ENCODE data around the gene RAPH1. TPM values are rescaled to one million over a fixed set of nuclear protein-coding genes. Genes with fewer than 3 reads are reported as not detected.

RAPH1 gene
- total RNA-seq, 1 experiment from 2014 or later = 114 TPM

GRCh38 chr2:203566161-203566560, 31.1 kb upstream of the RAPH1 start:
- DNase-seq = no peak
- intact Hi-C loops (cut with micrococcal nuclease; ENCODE audit: unreplicated experiment) = no loop called here
- ChIA-PET POLR2A (no interaction called here), CTCF (no interaction called here)
- Mint-ChIP-seq H3K9me3 (ENCODE audit: unreplicated experiment) (no peaks in the 10 kb centered on the region), H3K27me3 (ENCODE audit: insufficient read depth, unreplicated experiment) (no peaks in the 10 kb centered on the region), H3K36me3 (ENCODE audit: insufficient read depth, unreplicated experiment) (no peaks in the 10 kb centered on the region), H3K27ac (ENCODE audit: unreplicated experiment) (no peak overlapping the region), H3K4me3 (ENCODE audit: unreplicated experiment) (no peak overlapping the region), H3K4me1 (ENCODE audit: low read depth, unreplicated experiment) (no peaks in the 10 kb centered on the region)
- no TSS peak for BruUV-seq (replicated peaks)
- H3K36me3 ChIP-seq (ENCODE audit: control insufficient read depth, insufficient read depth, low read length) = no peaks in the 10 kb centered on the region
- no peaks in the 10 kb centered on the region for H3K9me3 ChIP-seq
- TF ChIP-seq, protein P1, sequence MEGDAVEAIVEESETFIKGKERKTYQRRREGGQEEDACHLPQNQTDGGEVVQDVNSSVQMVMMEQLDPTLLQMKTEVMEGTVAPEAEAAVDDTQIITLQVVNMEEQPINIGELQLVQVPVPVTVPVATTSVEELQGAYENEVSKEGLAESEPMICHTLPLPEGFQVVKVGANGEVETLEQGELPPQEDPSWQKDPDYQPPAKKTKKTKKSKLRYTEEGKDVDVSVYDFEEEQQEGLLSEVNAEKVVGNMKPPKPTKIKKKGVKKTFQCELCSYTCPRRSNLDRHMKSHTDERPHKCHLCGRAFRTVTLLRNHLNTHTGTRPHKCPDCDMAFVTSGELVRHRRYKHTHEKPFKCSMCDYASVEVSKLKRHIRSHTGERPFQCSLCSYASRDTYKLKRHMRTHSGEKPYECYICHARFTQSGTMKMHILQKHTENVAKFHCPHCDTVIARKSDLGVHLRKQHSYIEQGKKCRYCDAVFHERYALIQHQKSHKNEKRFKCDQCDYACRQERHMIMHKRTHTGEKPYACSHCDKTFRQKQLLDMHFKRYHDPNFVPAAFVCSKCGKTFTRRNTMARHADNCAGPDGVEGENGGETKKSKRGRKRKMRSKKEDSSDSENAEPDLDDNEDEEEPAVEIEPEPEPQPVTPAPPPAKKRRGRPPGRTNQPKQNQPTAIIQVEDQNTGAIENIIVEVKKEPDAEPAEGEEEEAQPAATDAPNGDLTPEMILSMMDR (IDR thresholded peaks at IDR 0.05; ENCODE audit: insufficient read depth in 1 of 2, low read depth in 1 of 2, low read length in 1 of 2, severe bottlenecking in 1 of 2, unreplicated experiment in 1 of 2) = no peak
- no peaks in the 10 kb centered on the region for H3K4me1 ChIP-seq
- H3K4me3 ChIP-seq (ENCODE audit: low read depth, low read length) = no peak overlapping the region
- no peaks in the 10 kb centered on the region for H3K27me3 ChIP-seq (replicated peaks; ENCODE audit: control insufficient read depth, insufficient read depth, low read length)

- CTCF ChIA-PET = no interaction called here
- intact Hi-C loops (cut with micrococcal nuclease; ENCODE audit: unreplicated experiment) = no loop called here
- DNase-seq = no peak
- H3K4me3 Mint-ChIP-seq (ENCODE audit: unreplicated experiment) = no peak overlapping the region
- no peaks in the 10 kb centered on the region for H3K27me3 Mint-ChIP-seq (ENCODE audit: insufficient read depth, unreplicated experiment)
- H3K36me3 Mint-ChIP-seq (ENCODE audit: insufficient read depth, unreplicated experiment) = no peaks in the 10 kb centered on the region
- POLR2A ChIA-PET = no interaction called here
- no peaks in the 10 kb centered on the region for H3K4me1 Mint-ChIP-seq (ENCODE audit: low read depth, unreplicated experiment)
- Histone ChIP-seq H3K4me1 (no peaks in the 10 kb centered on the region), H3K9me3 (no peaks in the 10 kb centered on the region), H3K36me3 (ENCODE audit: control insufficient read depth, insufficient read depth, low read length) (no peaks in the 10 kb centered on the region), H3K27me3 (replicated peaks; ENCODE audit: control insufficient read depth, insufficient read depth, low read length) (no peaks in the 10 kb centered on the region), H3K4me3 (ENCODE audit: low read depth, low read length) (no peak overlapping the region)
- TF ChIP-seq, protein P1 (IDR thresholded peaks at IDR 0.05; ENCODE audit: insufficient read depth in 1 of 2, low read depth in 1 of 2, low read length in 1 of 2, severe bottlenecking in 1 of 2, unreplicated experiment in 1 of 2) = no peak
- BruUV-seq (replicated peaks) = no TSS peak
- no peak overlapping the region for H3K27ac Mint-ChIP-seq (ENCODE audit: unreplicated experiment)
- no peaks in the 10 kb centered on the region for H3K9me3 Mint-ChIP-seq (ENCODE audit: unreplicated experiment)
These were observed 30.0 kb upstream of the RAPH1 start for GRCh38 chr2:203565076-203565475.

DNA sequence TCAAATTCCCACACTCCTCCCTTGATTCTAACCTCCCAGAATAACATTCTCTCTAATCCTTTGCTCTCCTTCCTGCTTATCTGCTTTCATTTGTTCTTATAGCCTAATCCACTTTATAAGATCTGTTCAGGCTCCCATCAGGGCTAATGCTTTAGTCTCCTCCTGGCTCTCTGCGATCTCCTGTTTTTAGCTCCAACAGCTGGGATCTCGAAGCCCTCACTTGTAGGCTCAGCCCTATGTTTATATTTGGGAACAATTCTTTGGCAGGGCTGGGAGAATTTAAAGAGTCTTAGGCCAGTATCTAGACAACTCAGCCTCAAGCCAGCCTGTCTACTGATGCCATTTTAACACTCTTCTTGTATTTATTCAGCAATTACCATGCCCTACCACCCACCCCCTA, 27.2 kb upstream of the RAPH1 start:
- Mint-ChIP-seq H3K27me3 (ENCODE audit: insufficient read depth, unreplicated experiment) (no peaks in the 10 kb centered on the region), H3K4me1 (ENCODE audit: low read depth, unreplicated experiment) (no peaks in the 10 kb centered on the region), H3K36me3 (ENCODE audit: insufficient read depth, unreplicated experiment) (no peaks in the 10 kb centered on the region), H3K27ac (ENCODE audit: unreplicated experiment) (no peak overlapping the region), H3K4me3 (ENCODE audit: unreplicated experiment) (no peak overlapping the region), H3K9me3 (ENCODE audit: unreplicated experiment) (no peaks in the 10 kb centered on the region)
- ChIA-PET POLR2A (no interaction called here), CTCF (no interaction called here)
- no peaks in the 10 kb centered on the region for H3K36me3 ChIP-seq (ENCODE audit: control insufficient read depth, insufficient read depth, low read length)
- H3K4me1 ChIP-seq = no peaks in the 10 kb centered on the region
- TF ChIP-seq, protein P1 (IDR thresholded peaks at IDR 0.05; ENCODE audit: insufficient read depth in 1 of 2, low read depth in 1 of 2, low read length in 1 of 2, severe bottlenecking in 1 of 2, unreplicated experiment in 1 of 2) = no peak
- intact Hi-C loops (cut with micrococcal nuclease; ENCODE audit: unreplicated experiment) = no loop called here
- no peaks in the 10 kb centered on the region for H3K9me3 ChIP-seq
- BruUV-seq (replicated peaks) = no TSS peak
- H3K27me3 ChIP-seq (replicated peaks; ENCODE audit: control insufficient read depth, insufficient read depth, low read length) = no peaks in the 10 kb centered on the region
- no peak overlapping the region for H3K4me3 ChIP-seq (ENCODE audit: low read depth, low read length)
- no peak for DNase-seq

Measured in Caco-2 (cell line).